H9 (cell line): Measurements from ENCODE around the gene CENPO. TPM values are rescaled to one million over a fixed set of nuclear protein-coding genes. Genes with fewer than 3 reads are reported as not detected.
"Not testable (repeated sequence)": the region's sequence is repeated elsewhere in the genome, so short reads cannot be mapped to it uniquely, and the experiment has no call there.

Experiments
- DNase-seq: peaks from one replicate; pipeline ENCODE4 v3.0.0-alpha.2; 2017
- H2AFZ ChIP-seq: one replicate; pipeline ENCODE4 v1.6.1; 2013; ENCODE audit warnings: mild to moderate bottlenecking, low read length, control low read depth, moderate library complexity
- H2AK5ac ChIP-seq: 2 replicates; pipeline ENCODE4 v1.6.1; 2013; ENCODE audit warnings: low read length, control low read depth, mixed read lengths; ENCODE audit not compliant: insufficient read length
- H2BK120ac ChIP-seq: one replicate; pipeline ENCODE4 v1.6.1; 2013; ENCODE audit warnings: low read depth, mild to moderate bottlenecking, low read length, control low read depth, inconsistent platforms; ENCODE audit not compliant: poor library complexity, severe bottlenecking
- H2BK12ac ChIP-seq: 2 replicates; pipeline ENCODE4 v1.6.1; 2013; ENCODE audit warnings: low read length, control low read depth, mixed read lengths, low read depth; ENCODE audit not compliant: insufficient read length
- H2BK15ac ChIP-seq: 2 replicates; pipeline ENCODE4 v1.6.1; 2013; ENCODE audit warnings: low read depth, low read length, control low read depth
- H2BK20ac ChIP-seq: one replicate; pipeline ENCODE4 v1.6.1; 2013; ENCODE audit warnings: low read depth, mild to moderate bottlenecking, low read length, control low read depth, inconsistent platforms; ENCODE audit not compliant: poor library complexity, severe bottlenecking
- H2BK5ac ChIP-seq: 2 replicates; pipeline ENCODE4 v1.6.1; 2013; ENCODE audit warnings: low read length, control low read depth, mixed read lengths; ENCODE audit not compliant: insufficient read length
- H3K14ac ChIP-seq: 2 replicates; pipeline ENCODE4 v1.6.1; 2013; ENCODE audit warnings: low read length, control low read depth; ENCODE audit not compliant: insufficient read depth
- H3K18ac ChIP-seq: 2 replicates; pipeline ENCODE4 v1.6.1; 2013; ENCODE audit warnings: low read depth, mild to moderate bottlenecking, mixed read lengths, low read length, control low read depth; ENCODE audit not compliant: insufficient read length
- H3K23ac ChIP-seq: 2 replicates; pipeline ENCODE4 v1.6.1; 2013; ENCODE audit warnings: low read length, control low read depth, mixed read lengths, low read depth; ENCODE audit not compliant: insufficient read length
- H3K23me2 ChIP-seq: 2 replicates; pipeline ENCODE4 v1.6.1; 2013; ENCODE audit warnings: low read depth, mild to moderate bottlenecking, mixed read lengths, low read length, control low read depth; ENCODE audit not compliant: insufficient read length, poor library complexity, severe bottlenecking
- H3K27ac ChIP-seq: 2 replicates; pipeline ENCODE4 v1.5.1; 2013; ENCODE audit warnings: low read length, control low read depth, mixed read lengths, low read depth; ENCODE audit not compliant: insufficient read length
- H3K27me3 ChIP-seq: 2 replicates; pipeline ENCODE4 v1.6.1; 2013; ENCODE audit warnings: low read length, control low read depth, inconsistent platforms; ENCODE audit not compliant: insufficient read depth
- H3K4ac ChIP-seq: 2 replicates; pipeline ENCODE4 v1.6.1; 2013; ENCODE audit warnings: low read depth, mild to moderate bottlenecking, control low read depth, inconsistent platforms, low read length, moderate library complexity
- H3K4me1 ChIP-seq: 2 replicates; pipeline ENCODE4 v1.6.1; 2013; ENCODE audit warnings: low read length, control low read depth, inconsistent platforms; ENCODE audit not compliant: insufficient read depth
- H3K4me2 ChIP-seq: 2 replicates; pipeline ENCODE4 v1.6.1; 2013; ENCODE audit warnings: low read length, control low read depth, mixed read lengths; ENCODE audit not compliant: insufficient read length, insufficient read depth
- H3K56ac ChIP-seq: 2 replicates; pipeline ENCODE4 v1.6.1; 2013; ENCODE audit warnings: low read depth, mild to moderate bottlenecking, mixed read lengths, low read length, control low read depth; ENCODE audit not compliant: insufficient read length
- H3K79me1 ChIP-seq: 2 replicates; pipeline ENCODE4 v1.6.1; 2013; ENCODE audit warnings: low read depth, mild to moderate bottlenecking, moderate library complexity, low read length, control low read depth, inconsistent platforms; ENCODE audit not compliant: insufficient read depth, poor library complexity, severe bottlenecking
- H3K79me2 ChIP-seq: 2 replicates; pipeline ENCODE4 v1.6.1; 2013; ENCODE audit warnings: low read length, control low read depth, inconsistent platforms; ENCODE audit not compliant: insufficient read depth
- H3K9ac ChIP-seq: 2 replicates; pipeline ENCODE4 v1.6.1; 2013; ENCODE audit warnings: low read length, control low read depth, mixed read lengths; ENCODE audit not compliant: insufficient read length; ENCODE audit errors: extremely low read depth
- H3K9me3 ChIP-seq: one replicate; pipeline ENCODE4 v1.6.1; 2013; ENCODE audit warnings: low read depth, low read length, inconsistent platforms; ENCODE audit not compliant: control insufficient read depth
- H3T11ph ChIP-seq: one replicate; pipeline ENCODE4 v1.6.1; 2013; ENCODE audit warnings: mild to moderate bottlenecking, low read length, control low read depth, inconsistent platforms
- H4K20me1 ChIP-seq: one replicate; pipeline ENCODE4 v1.6.1; 2013; ENCODE audit not compliant: control insufficient read depth, insufficient read length, insufficient read depth
- H4K5ac ChIP-seq: 2 replicates; pipeline ENCODE4 v1.6.1; 2013; ENCODE audit warnings: low read depth, mild to moderate bottlenecking, mixed read lengths, low read length, control low read depth; ENCODE audit not compliant: insufficient read length
- H4K8ac ChIP-seq: replicated peaks from 2 replicates; pipeline ENCODE4 v1.6.1; 2013; ENCODE audit warnings: low read length, control low read depth, mixed read lengths, low read depth; ENCODE audit not compliant: insufficient read length
- H4K91ac ChIP-seq: 2 replicates; pipeline ENCODE4 v1.6.1; 2013; ENCODE audit warnings: low read depth, mild to moderate bottlenecking, moderate library complexity, mixed read lengths, low read length, control low read depth; ENCODE audit not compliant: insufficient read length
- H3K27ac Mint-ChIP-seq, 3 experiments: 2 replicates in 2 of 3; 3 replicates in 1 of 3; pipeline ENCODE4 v1.8.0; 2020 to 2021; ENCODE audit warnings: mixed read lengths in 3 of 3, mild to moderate bottlenecking in 1 of 3, moderate library complexity in 1 of 3
- H3K27me3 Mint-ChIP-seq: 2 replicates; pipeline ENCODE4 v1.8.0; 2021; ENCODE audit warnings: low read depth, mild to moderate bottlenecking, moderate library complexity, mixed read lengths
- H3K36me3 Mint-ChIP-seq, 3 experiments: 2 replicates in 2 of 3; 3 replicates in 1 of 3; pipeline ENCODE4 v1.8.0; 2020 to 2021; ENCODE audit warnings: low read depth in 3 of 3, mixed read lengths in 3 of 3; ENCODE audit not compliant: insufficient read depth in 1 of 3
- H3K4me1 Mint-ChIP-seq, 2 experiments: 2 replicates each; pipeline ENCODE4 v1.8.0; 2020; ENCODE audit warnings: mixed read lengths in 2 of 2
- H3K4me3 Mint-ChIP-seq, 2 experiments: 2 replicates in 1 of 2; 3 replicates in 1 of 2; pipeline ENCODE4 v1.8.0; 2020 to 2021; ENCODE audit warnings: mild to moderate bottlenecking in 2 of 2, mixed read lengths in 2 of 2, moderate library complexity in 1 of 2
- H3K9me3 Mint-ChIP-seq, 2 experiments: 2 replicates in 1 of 2; 3 replicates in 1 of 2; pipeline ENCODE4 v1.8.0; 2020; ENCODE audit warnings: mild to moderate bottlenecking in 2 of 2, mixed read lengths in 2 of 2, moderate library complexity in 1 of 2
- CTCF ChIP-seq: fragments of 200-600 bp; sonication (generic); conservative IDR thresholded peaks from 3 replicates; pipeline ENCODE4 v1.8.0; 2021; ENCODE audit warnings: antibody characterized with exemption, mild to moderate bottlenecking
- WGBS: extraction: QIAGEN DNeasy Blood & Tissue Kit; methylation state at CpG from one replicate; pipeline ENCODE4 v1.1.7; 2013; ENCODE audit warnings: missing lambda C conversion rate, low lambda C conversion rate, mixed read lengths; ENCODE audit not compliant: insufficient read length; ENCODE audit errors: extremely low coverage; 5-methylcytosine and 5-hydroxymethylcytosine counted together
- total RNA-seq: library from RNA; stranded (reverse); gene quantifications from 2 replicates; pipeline ENCODE4 v1.2.1, GENCODE V29; 2021

CENPO gene
- total RNA-seq, 1 experiment from 2014 or later = 49.5 TPM

GRCh38 chr2:24797644-24798043, 4.4 kb downstream of the CENPO start:
- no peak overlapping the region for H4K5ac ChIP-seq
- H4K91ac ChIP-seq = no peak overlapping the region
- no peak overlapping the region for H3K4ac ChIP-seq
- no peak overlapping the region for H2BK120ac ChIP-seq
- H3K4me2 ChIP-seq = no peak overlapping the region
- H3K4me1 Mint-ChIP-seq = peaks cover 15 to 19% of the 10 kb centered on the region in 2 experiments
- H3K9me3 ChIP-seq = no peaks in the 10 kb centered on the region
- H3K4me1 ChIP-seq = no peaks in the 10 kb centered on the region
- H3K27ac Mint-ChIP-seq = 0 out of 7 replicates have a peak overlapping the region, but pooled peaks of 1 of the 3 experiments have one; percentile 13
- H3K4me3 Mint-ChIP-seq = no peak overlapping the region
- H3T11ph ChIP-seq = no peak overlapping the region
- DNase-seq = no peak
- H3K36me3 Mint-ChIP-seq = peaks cover 64 to 76% (median 64%) of the 10 kb centered on the region in 3 experiments
- no peak overlapping the region for H2AFZ ChIP-seq
- no peak overlapping the region for H2BK12ac ChIP-seq
- WGBS = no CpG with 5 or more reads among the region's 2 CpGs
- no peak overlapping the region for H3K27ac ChIP-seq
- no peak overlapping the region for H3K14ac ChIP-seq
- H3K79me2 ChIP-seq = peaks cover 41% of the 10 kb centered on the region; the same call in 1 of the 2 replicates
- H2AK5ac ChIP-seq = no peak overlapping the region
- no peaks in the 10 kb centered on the region for H4K20me1 ChIP-seq
- peaks cover 13 to 21% of the 10 kb centered on the region in 2 experiments for H3K9me3 Mint-ChIP-seq
- H2BK20ac ChIP-seq = no peak overlapping the region
- H3K18ac ChIP-seq = no peak overlapping the region
- no peak overlapping the region for H4K8ac ChIP-seq
- no peak overlapping the region for H2BK5ac ChIP-seq
- no peaks in the 10 kb centered on the region for H3K27me3 Mint-ChIP-seq
- peaks cover 3% of the 10 kb centered on the region for H3K79me1 ChIP-seq
- no peak for TF ChIP-seq CTCF
- no peak overlapping the region for H3K9ac ChIP-seq
- H3K23me2 ChIP-seq = peaks cover 10% of the 10 kb centered on the region
- no peak overlapping the region for H3K56ac ChIP-seq
- H3K27me3 ChIP-seq = no peaks in the 10 kb centered on the region
- H2BK15ac ChIP-seq = no peak overlapping the region
- H3K23ac ChIP-seq = no peak overlapping the region

- not testable (repeated sequence) for H2BK12ac ChIP-seq, H3K27me3 Mint-ChIP-seq, H3K27ac ChIP-seq, H3K9me3 ChIP-seq, H4K8ac ChIP-seq, H3K27me3 ChIP-seq, H3K4me2 ChIP-seq, DNase-seq, H3K23ac ChIP-seq, H2BK5ac ChIP-seq, H3K4me1 Mint-ChIP-seq, H2AK5ac ChIP-seq, H2BK15ac ChIP-seq, H3K4me1 ChIP-seq, H3K79me1 ChIP-seq, H4K20me1 ChIP-seq, H3T11ph ChIP-seq, H2BK20ac ChIP-seq, H3K9ac ChIP-seq, H3K27ac Mint-ChIP-seq, H3K18ac ChIP-seq, H3K23me2 ChIP-seq, H4K91ac ChIP-seq, H3K14ac ChIP-seq, H3K4ac ChIP-seq, H3K56ac ChIP-seq, H3K4me3 Mint-ChIP-seq, H4K5ac ChIP-seq, H2BK120ac ChIP-seq, H2AFZ ChIP-seq
- Mint-ChIP-seq H3K9me3 (peaks cover 33 to 42% of the 10 kb centered on the region in 2 experiments), H3K36me3 (peaks cover 83 to 93% (median 87%) of the 10 kb centered on the region in 3 experiments)
- peaks cover 25% of the 10 kb centered on the region; the same call in 1 of the 2 replicates for H3K79me2 ChIP-seq
- no CpG with 5 or more reads among the region's 5 CpGs for WGBS
These were observed 7.3 kb downstream of the CENPO start for GRCh38 chr2:24800487-24800886.
